Activated CD8-positive, alpha-beta memory T cell treated with anti-CD3 and anti-CD28 coated beads for 1 hour (primary cell): Measurements from ENCODE around the gene WNT3A.

ENCODE experiments used
- DNase-seq, 2 donors: peaks; one replicate each; pipeline ENCODE4 v3.0.0-alpha.2; 2020; ENCODE audit warnings: low read depth in 1 of 2; ENCODE audit errors: extremely low read depth in 1 of 2

The WNT3A gene

GRCh38 chr1:228081578-228082213, 74.9 kb downstream of the WNT3A start:
- no peak for DNase-seq

DNA sequence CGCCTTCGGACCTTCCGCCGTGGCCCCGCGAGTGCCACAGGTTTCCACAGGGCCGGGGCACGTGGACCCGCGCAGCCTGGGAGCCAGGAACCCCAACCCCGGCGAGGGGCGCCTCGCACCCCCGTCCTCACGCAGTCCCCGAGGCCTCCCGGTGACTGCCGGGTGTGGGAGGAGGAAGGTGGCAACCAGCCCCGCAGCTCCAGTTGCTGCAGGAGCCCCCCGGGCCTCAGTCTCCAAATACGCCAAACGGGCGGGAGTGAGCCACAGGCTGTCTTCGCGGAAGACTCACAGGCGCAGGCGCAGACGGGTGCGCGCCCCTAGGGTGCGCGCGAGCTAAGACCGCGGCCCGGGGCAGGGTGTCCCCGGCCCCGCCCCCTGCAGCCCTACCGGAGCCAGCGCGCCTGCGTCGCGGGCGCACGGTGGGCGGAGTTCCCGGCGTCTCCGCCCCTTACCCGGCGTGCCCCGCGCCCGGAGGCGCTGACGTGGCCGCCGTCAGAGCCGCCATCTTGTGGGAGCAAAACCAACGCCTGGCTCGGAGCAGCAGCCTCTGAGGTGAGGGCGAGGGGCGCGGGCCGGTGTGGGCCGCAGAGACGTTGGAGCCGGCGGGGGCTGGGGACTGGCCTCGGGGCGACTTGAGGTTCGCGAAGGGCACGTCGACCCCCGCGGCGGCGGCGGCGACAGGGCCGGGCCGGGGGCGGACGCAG, 75.6 kb downstream of the WNT3A start, which contains the start of gene ARF1:
ARF1 (plus strand) TSS at position 495 of the 704 bp plus-strand sequence. CDS start 14,407 bp downstream, outside the sequence.
- DNase-seq: peak; percentile 76 to 92

GRCh38 chr1:228082918-228083870, 76.4 kb downstream of the WNT3A start:
- DNase-seq: no peak

- no peak for DNase-seq
Observed at GRCh38 chr1:228083871-228084278, 77.1 kb downstream of the WNT3A start.

- no peak for DNase-seq
Observed at GRCh38 chr1:228084325-228084724, 77.5 kb downstream of the WNT3A start.

- DNase-seq: no peak
Observed at GRCh38 chr1:228084797-228085196, 78.0 kb downstream of the WNT3A start.

- no peak for DNase-seq
Observed at GRCh38 chr1:228085287-228085951, 78.6 kb downstream of the WNT3A start.

- DNase-seq: no peak
Observed at GRCh38 chr1:228087771-228088251, 81.0 kb downstream of the WNT3A start.

DNA sequence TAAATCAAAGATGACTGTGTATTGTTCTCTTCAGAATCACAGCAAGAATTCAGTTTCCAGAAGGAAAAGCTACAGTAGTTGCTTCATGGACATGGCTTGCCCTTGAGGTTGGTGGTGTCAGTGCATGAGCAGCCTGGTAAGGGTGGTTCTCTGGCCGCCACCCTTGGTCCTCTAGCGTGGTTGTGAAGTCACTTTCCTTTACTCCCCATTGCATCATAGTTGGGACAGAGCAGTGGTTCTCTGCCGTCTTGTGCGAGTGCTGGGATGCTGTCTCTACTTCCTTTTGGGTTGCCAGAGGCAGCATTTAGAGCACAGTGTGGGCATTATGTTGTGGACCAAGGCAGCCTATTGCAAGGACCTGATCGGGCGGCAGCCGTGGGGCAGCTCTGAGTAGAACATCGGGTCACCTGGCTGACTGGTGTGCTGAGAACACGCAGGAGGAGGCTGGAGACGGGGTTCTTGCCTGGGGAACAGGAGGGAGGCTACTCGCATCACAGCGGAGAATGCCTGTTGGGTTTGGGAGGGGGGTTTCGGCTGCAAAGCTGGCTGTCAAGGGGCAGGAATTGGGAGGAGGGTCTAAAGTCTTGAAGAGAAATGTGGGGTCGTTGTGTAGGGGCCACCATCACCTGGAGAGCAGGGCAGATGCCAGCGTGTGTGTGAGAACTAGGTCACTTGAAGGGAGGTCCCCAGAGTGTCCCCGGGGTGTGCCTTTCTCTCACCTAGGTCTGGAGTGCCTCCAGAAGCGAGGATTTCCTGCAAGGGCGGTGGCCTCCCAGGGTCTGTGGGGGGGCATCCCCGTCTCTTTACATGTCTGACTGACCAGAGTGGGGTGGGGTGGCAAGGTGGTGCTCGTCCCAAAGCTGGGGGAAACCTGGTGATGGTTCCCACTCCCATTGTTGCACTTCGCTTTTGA, 82.0 kb downstream of the WNT3A start:
- DNase-seq: no peak

- no peak for DNase-seq
Observed at GRCh38 chr1:228089519-228090380, 83.0 kb downstream of the WNT3A start.

- DNase-seq: no peak
Observed at GRCh38 chr1:228090613-228091081, 83.8 kb downstream of the WNT3A start.

- no peak for DNase-seq
Observed at GRCh38 chr1:228091084-228091483, 84.3 kb downstream of the WNT3A start.

GRCh38 chr1:228092342-228093049, 85.7 kb downstream of the WNT3A start:
- DNase-seq: no peak

DNA sequence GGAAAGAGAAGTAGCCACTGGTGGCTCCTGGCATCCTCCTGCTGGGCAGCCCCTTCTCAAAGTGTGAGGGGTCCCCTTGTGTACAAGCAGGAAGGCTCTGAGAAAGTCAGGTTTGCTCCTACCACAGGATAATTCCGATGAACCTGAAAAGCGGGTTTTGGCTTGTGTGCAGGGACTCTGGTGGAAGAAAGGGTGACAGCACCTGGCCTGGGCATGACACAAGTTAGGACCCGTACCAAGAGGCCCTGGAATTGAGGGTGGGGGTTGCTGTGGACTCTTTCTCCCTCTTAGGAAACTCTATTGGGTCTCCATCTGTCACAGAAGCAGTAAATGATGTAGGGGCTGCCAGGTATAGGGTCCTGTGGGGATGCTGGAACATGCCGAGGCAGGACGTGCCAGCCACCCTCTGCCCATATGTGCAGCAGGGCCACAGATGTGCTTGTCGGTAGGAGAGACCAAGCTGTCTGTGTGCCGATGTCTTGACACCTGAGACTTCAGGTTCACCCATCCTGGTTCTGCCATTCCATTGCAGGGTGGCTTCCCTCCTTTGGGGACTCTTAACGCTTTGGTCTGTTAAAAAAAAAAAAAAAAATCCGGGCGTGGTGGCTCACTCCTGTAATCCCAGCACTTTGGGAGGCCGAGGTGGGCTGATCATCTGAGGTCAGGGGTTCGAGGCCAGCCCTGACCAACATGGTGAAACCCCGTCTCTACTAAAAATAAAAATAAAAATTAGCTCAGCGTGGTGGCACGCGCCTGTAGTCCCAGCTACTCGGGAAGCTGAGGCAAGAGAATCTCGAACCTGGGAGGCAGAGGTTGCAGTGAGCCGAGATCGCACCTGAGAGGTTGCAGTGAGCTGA, 86.5 kb downstream of the WNT3A start:
- no peak for DNase-seq

DNA sequence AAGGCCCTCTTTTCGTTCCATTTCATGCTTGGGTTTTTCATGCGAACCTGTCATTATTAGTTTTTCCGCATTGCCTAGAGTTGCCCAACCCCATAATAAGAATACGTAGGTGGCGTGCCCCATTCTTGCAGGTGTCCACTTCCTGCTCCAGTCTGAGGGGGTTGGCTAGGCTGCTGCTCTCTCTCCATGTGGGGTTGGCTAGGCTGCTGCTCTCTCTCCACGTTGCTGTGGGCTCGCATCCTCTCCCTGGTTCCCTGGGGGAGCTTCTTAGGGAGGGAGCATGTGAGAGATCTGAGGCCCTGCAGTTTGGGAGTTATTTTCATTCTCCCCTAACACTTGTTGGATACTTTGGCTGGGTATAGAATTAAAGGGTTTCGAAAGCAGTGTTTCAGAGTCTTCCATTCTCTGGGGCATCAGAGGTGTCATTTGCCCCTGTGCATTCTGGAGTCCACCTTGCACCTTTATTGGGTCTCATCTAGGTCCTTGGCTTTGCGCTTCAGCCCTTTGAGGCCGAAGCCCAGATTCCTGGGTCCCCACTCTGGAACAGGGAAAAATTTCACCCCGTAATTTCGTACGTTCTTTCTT, 87.7 kb downstream of the WNT3A start:
- DNase-seq: no peak

GRCh38 chr1:228095161-228095560, 88.4 kb downstream of the WNT3A start:
- no peak for DNase-seq

GRCh38 chr1:228095938-228096337, 89.1 kb downstream of the WNT3A start:
- no peak for DNase-seq
